NCI-H187 (cell line): ENCODE measurements around the gene HMMR.
"Not testable (repeated sequence)": the region's sequence is repeated elsewhere in the genome, so short reads cannot be mapped to it uniquely, and the experiment has no call there.

Experiments used
- DNase-seq, 2 experiments: peaks; one replicate each; lab custom pipeline; 2025; lab: John Stamatoyannopoulos, UW

HMMR gene

DNA sequence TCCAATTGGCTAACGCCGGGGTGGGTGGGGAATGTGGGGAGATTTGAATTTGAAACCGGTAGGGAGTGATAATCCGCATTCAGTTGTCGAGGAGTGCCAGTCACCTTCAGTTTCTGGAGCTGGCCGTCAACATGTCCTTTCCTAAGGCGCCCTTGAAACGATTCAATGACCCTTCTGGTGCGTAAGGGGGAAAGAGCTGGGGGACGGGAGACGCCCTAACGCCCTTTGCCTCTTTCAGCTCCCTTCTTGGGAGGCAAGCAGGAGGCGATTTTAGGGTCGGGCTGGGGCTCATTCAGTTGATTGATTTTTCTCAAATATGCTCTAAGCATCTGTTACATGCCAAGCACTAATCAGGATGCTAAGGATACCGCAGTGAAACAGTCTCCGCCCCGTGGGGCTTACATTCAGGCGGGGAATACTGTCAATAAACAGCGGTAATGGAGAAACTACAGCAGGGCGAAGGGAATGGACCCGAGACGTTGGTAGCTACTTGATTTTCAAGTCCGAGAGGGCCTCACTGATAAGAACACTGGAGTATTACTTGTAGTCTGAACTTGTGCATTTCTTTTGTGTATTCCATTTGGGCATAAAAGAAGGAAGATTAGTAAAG is at the start of gene HMMR:
Gene HMMR, plus strand, starts transcription at position 71 of the 610 bp plus-strand sequence. Its CDS starts 61 bp downstream, at position 132.
- peak in 1 of 2 experiments; percentile 38 for DNase-seq

DNA sequence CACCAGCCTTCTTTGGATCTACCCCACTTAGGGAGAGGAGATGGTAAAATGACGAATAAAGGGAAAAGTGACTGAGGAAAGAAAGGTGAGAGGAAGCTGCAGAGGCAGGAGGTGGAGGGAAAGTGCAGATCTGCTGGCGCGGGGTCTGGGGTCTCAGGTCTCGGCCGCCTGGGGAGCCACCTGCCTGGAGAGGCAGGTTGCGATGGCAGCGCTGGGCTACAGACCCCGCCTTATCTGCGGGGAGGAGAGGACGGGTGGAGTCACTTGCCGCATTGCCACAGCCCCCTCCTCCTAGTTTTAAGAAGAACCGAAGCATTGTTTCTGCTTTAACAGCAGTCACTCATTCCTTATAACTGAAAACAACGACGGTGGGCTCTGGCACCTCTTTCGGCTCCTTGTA is 44.8 kb upstream of the HMMR start:
- DNase-seq: not testable (repeated sequence)

DNA sequence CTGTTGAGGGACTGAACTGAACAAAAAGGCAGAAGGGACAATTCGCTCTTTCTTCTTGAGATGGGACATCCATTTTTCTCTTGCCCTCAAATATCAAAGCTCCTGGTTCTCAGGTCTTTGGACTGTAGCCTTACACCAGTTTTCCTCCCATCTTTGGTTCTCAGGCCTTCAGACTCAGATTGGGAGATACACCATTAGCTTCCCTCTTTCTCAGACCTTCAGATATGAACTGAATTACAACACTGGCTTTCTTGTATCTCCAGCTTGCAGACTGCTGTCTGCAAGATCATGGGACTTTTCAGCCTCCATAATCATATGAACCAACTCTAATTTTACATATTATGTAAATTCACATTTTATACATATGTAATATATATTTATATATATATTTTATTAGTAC is 35.6 kb upstream of the HMMR start:
- DNase-seq: no peak

GRCh38 chr5:163426128-163426527 is 34.3 kb upstream of the HMMR start:
- DNase-seq: not testable (repeated sequence)

DNA sequence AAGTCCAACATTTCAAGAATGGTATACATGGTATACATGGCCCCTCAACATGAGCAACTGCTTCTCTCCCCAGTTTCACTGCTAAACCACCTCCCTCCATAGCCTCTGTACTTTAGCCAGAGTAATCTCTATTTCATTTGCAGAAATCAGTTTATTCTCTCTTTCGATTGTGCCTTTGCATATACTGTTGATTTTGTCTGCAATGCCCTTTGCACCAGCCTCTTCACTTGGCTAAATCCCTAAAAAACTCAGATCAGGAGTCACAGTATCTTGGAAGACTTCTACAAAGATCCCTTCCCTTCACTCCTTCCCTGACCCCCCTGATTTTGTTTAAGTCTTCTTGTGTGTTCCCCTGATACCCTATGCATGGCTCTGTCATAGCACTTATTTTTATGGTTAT is 27.9 kb upstream of the HMMR start:
- no peak for DNase-seq

DNA sequence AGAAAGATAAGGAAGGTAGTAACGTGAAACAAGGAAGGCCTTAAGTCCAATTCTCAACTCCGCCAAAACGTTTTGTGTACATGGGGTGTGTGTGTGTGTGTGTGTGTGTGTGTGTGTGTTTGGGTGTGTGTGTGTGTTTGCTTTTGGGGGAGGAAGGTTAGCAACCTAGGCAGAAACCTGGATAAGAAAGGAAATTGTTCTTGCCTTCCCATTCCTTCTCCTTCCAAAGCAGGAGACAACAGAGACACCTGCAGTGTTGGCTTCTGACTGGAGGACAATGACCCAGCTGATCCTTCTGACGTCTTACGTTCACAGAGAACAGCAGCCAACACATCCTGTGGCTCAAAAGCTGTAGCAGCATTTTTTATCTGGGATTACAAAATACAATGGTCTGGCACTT is 27.2 kb upstream of the HMMR start:
- DNase-seq: no peak

DNA sequence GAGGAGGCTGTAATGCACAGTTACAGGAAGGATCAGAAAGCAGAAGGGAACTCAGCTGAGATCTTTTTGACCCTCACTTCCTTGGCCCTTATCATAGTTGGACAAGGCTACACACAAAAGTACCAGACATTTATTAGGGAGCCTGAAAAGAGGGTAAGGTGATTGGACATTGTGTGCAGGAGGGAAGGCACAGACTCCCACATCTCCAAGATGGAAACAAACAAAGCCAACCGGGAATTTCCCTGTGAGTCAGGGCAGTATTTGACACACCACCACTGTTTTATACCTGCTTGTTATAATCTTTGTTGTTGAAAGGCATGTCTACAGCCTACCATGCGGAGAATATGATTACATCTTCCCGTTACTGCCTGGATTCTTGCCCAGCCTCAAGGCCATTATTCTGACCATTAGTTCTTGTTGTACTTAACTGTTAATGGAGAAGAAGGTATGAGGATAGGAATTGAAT is 26.0 kb upstream of the HMMR start:
- DNase-seq: no peak

DNA sequence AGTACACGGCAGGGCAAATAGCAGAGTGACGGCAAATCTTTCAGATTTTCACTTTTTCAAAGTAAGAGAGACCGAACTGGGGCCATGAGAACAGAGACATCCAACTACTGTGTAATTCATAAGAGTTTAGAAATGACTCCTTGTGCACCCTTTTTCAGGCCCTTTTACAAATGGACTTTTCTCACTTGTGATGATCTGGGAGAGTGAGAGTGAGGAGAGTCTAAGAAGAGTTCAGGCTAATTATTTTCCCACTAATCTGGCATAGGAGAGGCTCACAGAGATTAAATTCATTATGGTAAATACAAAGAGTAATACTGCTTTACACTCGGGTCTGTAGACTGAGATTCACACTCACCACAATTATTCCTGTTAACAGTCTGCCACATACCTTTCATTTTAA is 23.9 kb upstream of the HMMR start:
- no peak for DNase-seq

- no peak for DNase-seq
These were observed 23.5 kb upstream of the HMMR start for GRCh38 chr5:163437011-163437308.

DNA sequence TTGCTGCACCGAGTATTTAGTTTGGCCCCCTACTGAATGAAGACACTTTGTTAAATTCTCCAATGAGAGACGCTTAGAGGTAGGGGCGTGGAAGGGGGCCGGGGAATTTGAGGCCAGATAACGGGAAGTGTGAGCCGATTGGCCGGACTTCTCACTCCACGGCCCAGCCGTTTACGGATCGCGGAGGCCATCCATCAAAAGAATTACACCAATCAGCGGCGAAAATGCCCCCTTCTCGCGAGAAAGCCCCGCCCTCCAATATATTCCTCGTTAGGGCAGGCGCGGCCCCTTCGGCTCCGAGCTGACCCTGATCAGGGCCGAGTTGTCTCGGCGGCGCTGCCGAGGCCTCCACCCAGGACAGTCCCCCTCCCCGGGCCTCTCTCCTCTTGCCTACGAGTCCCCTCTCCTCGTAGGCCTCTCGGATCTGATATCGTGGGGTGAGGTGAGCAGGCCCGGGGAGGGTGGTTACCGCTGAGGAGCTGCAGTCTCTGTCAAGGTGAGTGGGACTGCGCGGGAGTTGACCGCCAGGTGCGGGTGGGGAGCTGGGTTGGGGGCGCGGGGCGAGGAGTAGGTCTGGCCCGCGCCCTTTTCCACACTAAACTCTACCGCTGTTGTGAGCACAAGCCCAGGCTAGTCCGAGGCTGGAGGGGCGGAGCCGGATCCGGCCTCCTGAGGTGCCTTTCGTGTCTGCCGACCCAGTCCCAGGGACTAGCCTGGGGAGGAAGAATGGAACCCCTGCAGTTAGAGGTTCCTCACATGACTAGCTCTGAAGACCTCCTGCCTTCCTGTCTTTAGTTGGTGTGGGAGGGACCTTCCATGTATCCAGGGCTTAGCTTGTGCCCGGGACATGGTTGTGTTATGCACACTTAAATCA is 22.9 kb upstream of the HMMR start, which contains the start of gene CCNG1:
Gene CCNG1, plus strand, starts transcription at position 287 of the 874 bp plus-strand sequence. CDS start 1,662 bp downstream, outside the sequence.
- peak; percentile 71 to 86 for DNase-seq

DNA sequence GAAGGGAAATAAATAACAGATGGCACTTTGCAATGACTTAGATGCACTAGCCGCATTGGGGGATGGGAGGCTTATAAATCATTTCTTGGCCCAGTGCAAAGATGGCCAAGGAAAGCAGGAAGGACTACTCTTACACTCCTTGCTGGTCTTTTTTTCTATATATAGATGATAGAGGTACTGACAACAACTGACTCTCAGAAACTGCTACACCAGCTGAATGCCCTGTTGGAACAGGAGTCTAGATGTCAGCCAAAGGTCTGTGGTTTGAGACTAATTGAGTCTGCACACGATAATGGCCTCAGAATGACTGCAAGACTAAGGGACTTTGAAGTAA is 21.4 kb upstream of the HMMR start:
- no peak for DNase-seq

DNA sequence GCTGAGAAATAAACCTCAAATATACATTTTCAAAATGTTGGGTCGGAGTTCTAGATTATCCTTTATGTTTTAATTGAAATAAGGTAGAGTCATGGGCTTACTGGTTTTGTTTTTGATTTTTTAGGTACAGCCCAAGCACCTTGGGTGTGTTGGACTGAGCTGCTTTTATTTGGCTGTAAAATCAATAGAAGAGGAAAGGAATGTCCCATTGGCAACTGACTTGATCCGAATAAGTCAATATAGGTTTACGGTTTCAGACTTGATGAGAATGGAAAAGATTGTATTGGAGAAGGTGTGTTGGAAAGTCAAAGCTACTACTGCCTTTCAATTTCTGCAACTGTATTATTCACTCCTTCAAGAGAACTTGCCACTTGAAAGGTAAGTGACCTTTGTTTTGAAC is 19.5 kb upstream of the HMMR start:
- DNase-seq: no peak

DNA sequence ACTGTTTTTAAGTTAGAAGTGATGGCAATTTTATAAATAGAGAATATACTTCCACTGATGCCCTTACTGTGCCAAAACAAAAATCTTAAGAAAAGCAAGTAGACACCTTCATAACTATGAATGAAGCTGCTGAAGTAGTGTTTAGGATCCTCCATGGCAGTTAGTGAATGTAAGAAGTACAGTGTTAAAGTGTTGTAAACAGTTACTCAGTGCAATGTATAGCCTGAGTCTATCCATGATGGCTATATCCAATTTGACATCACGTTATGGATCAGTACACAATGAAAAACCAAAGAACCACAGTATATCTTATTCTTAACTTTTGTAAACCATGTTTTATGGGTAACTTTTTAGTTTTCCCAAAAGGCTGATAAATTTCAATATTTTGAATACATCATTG is 15.9 kb upstream of the HMMR start:
- DNase-seq: no peak

- DNase-seq: no peak
These were observed 15.1 kb upstream of the HMMR start for GRCh38 chr5:163445345-163445744.

DNA sequence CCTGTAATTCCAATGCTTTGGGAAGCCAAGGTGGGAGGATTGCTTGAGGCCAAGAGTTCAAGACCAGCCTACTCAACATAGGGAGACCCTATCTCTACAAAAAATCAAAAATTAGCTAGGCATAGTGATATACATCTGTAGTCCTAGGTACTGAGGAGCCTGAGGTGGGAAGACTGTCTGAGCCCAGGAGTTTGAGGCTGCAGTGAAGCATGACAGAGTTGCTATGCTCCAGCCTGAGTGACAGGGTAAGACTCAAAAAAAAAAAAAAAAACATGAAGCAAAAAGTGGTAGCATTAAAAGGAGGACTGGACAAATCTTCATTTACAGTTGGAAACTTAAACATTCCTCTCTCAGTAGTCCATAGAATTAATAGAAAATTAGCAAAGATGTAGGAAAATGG is 13.2 kb upstream of the HMMR start:
- no peak for DNase-seq

GRCh38 chr5:163447875-163448274 is 12.6 kb upstream of the HMMR start:
- no peak for DNase-seq

DNA sequence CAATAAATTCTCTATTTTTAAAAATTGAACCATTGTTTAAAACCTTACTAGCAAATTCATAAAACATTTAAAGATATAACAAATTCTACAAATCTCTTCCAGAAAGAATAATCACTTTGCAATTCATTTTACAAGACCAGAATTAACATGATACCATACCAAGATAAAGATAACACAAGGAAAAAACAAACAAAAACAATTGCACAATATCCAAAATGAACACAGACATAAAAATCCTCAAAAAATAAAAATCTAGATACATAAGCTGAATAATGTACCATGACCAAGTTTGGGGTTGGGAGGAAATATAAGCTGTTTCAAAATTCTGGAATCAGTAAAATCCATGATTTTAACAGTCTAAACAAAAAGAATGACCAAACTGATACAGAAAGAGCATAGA is 11.9 kb upstream of the HMMR start:
- DNase-seq: no peak

- no peak for DNase-seq
These were observed 8.9 kb upstream of the HMMR start for GRCh38 chr5:163451489-163451888.

- no peak for DNase-seq
These were observed 6.7 kb upstream of the HMMR start for GRCh38 chr5:163453705-163454104.

- DNase-seq: not testable (repeated sequence)
These were observed 5.0 kb upstream of the HMMR start for GRCh38 chr5:163455406-163455805.

DNA sequence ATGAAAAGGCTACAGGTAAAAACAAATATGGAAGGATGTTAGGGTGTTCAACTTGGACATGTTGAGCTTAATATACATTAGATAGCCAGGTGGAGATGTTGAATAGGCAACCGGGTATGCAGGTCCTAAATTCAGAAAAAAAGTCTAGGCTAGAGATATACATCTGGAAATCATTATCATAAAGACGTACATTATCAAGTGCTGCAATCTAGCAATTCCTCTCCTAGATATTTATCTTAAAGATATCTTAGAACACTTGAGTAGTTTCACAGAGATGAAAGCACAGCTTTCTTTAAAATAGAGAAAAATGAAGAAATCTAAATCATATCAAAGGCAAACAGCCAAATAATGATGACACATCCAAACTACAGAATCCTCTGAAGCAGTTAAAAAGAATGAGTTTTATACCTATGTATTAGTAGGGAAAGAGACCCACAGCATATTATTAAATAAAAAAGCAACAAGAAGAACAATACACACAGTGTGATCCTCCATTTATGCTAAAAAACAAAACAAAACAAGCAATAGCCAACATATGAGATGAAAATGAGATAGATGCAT is 4.3 kb upstream of the HMMR start:
- no peak for DNase-seq

DNA sequence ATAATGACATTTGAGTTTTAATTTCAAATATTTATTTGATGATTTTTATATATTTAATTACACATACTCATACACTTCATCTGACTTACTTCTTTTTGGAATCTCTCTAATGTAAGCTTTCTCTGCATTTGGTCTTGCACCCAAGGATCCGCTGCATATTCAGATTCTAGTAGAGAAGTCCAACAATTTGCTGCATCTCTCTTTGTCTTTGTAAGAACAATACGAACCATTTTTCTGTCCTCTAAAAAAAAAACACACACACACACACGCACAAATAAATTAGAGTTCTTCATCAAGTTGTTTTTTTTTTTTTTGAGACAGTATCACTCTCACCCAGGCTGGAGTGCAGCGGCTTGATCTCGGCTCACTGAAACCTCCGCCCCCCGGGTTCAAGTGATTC is 3.6 kb upstream of the HMMR start:
- DNase-seq: no peak

DNA sequence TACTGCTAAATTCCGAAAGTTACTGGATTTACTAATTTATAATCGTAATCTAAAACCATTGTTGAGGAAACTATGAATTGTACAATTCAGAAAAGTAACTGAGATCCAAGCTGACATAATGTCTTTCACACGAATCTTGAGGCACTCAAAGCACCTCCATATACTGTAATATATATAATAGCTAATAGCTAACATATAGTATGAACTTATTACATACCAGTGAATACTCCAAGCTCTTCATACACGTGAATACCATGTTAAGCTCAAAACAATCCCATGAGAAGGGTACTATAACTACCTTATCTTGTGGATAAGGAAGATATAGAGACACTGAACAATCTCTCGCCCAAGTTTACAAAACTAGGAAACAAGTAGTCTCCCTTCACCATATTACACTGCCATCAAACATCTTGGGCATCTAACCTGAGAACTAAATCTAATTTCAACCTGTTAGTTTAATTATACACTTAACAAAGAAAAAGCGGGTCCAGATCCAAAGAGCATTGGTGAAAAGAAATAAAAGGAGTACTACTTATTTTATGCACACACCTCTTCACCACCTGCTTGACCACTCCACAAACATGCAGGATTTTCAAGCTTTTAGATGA is 1.6 kb upstream of the HMMR start:
- no peak for DNase-seq
